ENCODE measurements around the gene KSR1.

DNA sequence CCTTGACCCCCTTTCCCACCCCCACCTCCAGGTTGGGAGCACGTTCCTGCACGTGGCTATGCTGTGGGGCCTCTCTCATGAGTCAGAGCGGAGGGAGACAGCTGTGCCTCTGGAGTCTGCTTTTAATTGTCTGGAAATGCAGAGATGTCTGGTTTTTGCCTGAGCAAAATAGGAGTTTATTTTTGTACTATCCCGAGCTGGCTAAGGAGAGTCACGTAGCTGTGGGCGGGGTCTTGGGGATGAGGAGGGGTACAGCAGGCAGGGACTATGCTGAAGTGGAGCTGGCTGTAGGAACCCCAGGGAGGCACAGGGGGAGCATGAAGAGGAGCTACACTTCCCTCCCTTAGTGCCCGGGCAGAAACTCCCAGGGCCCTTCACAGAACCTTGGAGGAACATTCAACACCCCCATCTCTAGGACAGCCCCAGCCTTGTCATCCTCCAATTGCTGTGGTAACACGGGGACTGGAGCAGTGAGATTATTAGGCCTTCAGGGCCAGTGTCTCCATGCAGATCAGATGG, 130.0 kb downstream of the KSR1 start:
- TF ChIP-seq, protein P1, sequence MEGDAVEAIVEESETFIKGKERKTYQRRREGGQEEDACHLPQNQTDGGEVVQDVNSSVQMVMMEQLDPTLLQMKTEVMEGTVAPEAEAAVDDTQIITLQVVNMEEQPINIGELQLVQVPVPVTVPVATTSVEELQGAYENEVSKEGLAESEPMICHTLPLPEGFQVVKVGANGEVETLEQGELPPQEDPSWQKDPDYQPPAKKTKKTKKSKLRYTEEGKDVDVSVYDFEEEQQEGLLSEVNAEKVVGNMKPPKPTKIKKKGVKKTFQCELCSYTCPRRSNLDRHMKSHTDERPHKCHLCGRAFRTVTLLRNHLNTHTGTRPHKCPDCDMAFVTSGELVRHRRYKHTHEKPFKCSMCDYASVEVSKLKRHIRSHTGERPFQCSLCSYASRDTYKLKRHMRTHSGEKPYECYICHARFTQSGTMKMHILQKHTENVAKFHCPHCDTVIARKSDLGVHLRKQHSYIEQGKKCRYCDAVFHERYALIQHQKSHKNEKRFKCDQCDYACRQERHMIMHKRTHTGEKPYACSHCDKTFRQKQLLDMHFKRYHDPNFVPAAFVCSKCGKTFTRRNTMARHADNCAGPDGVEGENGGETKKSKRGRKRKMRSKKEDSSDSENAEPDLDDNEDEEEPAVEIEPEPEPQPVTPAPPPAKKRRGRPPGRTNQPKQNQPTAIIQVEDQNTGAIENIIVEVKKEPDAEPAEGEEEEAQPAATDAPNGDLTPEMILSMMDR (IDR thresholded peaks at IDR 0.05) = no peak
- TF ChIP-seq RCOR1 (IDR thresholded peaks at IDR 0.05; ENCODE audit: low read length) = peak; percentile 57
- no peak for TF ChIP-seq RAD21 (IDR thresholded peaks at IDR 0.05; ENCODE audit: low read length)
- no peak for TF ChIP-seq TAF1 (IDR thresholded peaks at IDR 0.05; ENCODE audit: borderline replicate concordance, low read depth, low read length)
- TF ChIP-seq CHD2 (IDR thresholded peaks at IDR 0.05; ENCODE audit: low read length, partially characterized antibody) = peak; percentile 42
- TF ChIP-seq GABPA (IDR thresholded peaks at IDR 0.05; ENCODE audit: low read depth) = no peak
- TF ChIP-seq FOXM1 (IDR thresholded peaks at IDR 0.05; ENCODE audit: low read depth) = no peak
- peak in 1 of 2 experiments; percentile 66; a peak in 1 of 4 replicates for TF ChIP-seq EP300 (IDR thresholded peaks at IDR 0.05; ENCODE audit: borderline replicate concordance in 1 of 2, low read depth in 1 of 2, low read length in 1 of 2)
- no peak for TF ChIP-seq FOXJ3 (CRISPR knock-in tag; IDR thresholded peaks at IDR 0.05)
- TF ChIP-seq POLR2AphosphoS5 (IDR thresholded peaks at IDR 0.05; ENCODE audit: low read depth, low read length) = peak; percentile 64; the same call in 1 of the 2 replicates
- no peak for TF ChIP-seq GATA2 (CRISPR knock-in tag; IDR thresholded peaks at IDR 0.05)
- TF ChIP-seq MXI1 (IDR thresholded peaks at IDR 0.05; ENCODE audit: low read depth, low read length) = peak; percentile 51; the same call in 1 of the 2 replicates
- TF ChIP-seq, protein P2, sequence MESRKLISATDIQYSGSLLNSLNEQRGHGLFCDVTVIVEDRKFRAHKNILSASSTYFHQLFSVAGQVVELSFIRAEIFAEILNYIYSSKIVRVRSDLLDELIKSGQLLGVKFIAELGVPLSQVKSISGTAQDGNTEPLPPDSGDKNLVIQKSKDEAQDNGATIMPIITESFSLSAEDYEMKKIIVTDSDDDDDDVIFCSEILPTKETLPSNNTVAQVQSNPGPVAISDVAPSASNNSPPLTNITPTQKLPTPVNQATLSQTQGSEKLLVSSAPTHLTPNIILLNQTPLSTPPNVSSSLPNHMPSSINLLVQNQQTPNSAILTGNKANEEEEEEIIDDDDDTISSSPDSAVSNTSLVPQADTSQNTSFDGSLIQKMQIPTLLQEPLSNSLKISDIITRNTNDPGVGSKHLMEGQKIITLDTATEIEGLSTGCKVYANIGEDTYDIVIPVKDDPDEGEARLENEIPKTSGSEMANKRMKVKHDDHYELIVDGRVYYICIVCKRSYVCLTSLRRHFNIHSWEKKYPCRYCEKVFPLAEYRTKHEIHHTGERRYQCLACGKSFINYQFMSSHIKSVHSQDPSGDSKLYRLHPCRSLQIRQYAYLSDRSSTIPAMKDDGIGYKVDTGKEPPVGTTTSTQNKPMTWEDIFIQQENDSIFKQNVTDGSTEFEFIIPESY (IDR thresholded peaks at IDR 0.05; ENCODE audit: borderline replicate concordance, low read depth) = no peak
- TF ChIP-seq NFIC (IDR thresholded peaks at IDR 0.05; ENCODE audit: borderline replicate concordance) = no peak
